ENCODE measurements around the gene KASH5.

The KASH5 gene

GRCh38 chr19:49391581-49392399 lies 3.7 kb downstream of the KASH5 start:
- no peak for DNase-seq (ENCODE audit: low read depth)
- H3K4me3 ChIP-seq (ENCODE audit: low read depth, low read length), result no peak overlapping the region

GRCh38 chr19:49393881-49394280 lies 5.8 kb downstream of the KASH5 start:
- no peak for DNase-seq (ENCODE audit: low read depth)

GRCh38 chr19:49395581-49396407 lies 7.7 kb downstream of the KASH5 start:
- no peak overlapping the region for H3K4me3 ChIP-seq (ENCODE audit: low read depth, low read length)
- DNase-seq (ENCODE audit: low read depth), result no peak

More at GRCh38 chr19:49393881-49394280, 5.8 kb downstream of the KASH5 start:
- H3K4me3 ChIP-seq (ENCODE audit: low read depth, low read length), result no peak overlapping the region

GRCh38 chr19:49396738-49397505 lies 8.9 kb downstream of the KASH5 start:
- H3K4me3 ChIP-seq (ENCODE audit: low read depth, low read length), result no peak overlapping the region

GRCh38 chr19:49398001-49398615 lies 10.1 kb downstream of the KASH5 start:
- H3K4me3 ChIP-seq (ENCODE audit: low read depth, low read length), result no peak overlapping the region
- DNase-seq (ENCODE audit: low read depth), result no peak

More at GRCh38 chr19:49396738-49397505, 8.9 kb downstream of the KASH5 start:
- no peak for DNase-seq (ENCODE audit: low read depth)

GRCh38 chr19:49398931-49399330 lies 10.9 kb downstream of the KASH5 start:
- no peak for DNase-seq (ENCODE audit: low read depth)
- no peak overlapping the region for H3K4me3 ChIP-seq (ENCODE audit: low read depth, low read length)

GRCh38 chr19:49400029-49400428 lies 12.0 kb downstream of the KASH5 start:
- no peak for DNase-seq (ENCODE audit: low read depth)

GRCh38 chr19:49403404-49404187 lies 15.5 kb downstream of the KASH5 start:
- H3K4me3 ChIP-seq (ENCODE audit: low read depth, low read length), result no peak overlapping the region
- peak; percentile 23 for DNase-seq (ENCODE audit: low read depth)

More at GRCh38 chr19:49400029-49400428, 12.0 kb downstream of the KASH5 start:
- H3K4me3 ChIP-seq (ENCODE audit: low read depth, low read length), result no peak overlapping the region

GRCh38 chr19:49407079-49407478 lies 19.0 kb downstream of the KASH5 start:
- no peak for DNase-seq (ENCODE audit: low read depth)
- H3K4me3 ChIP-seq (ENCODE audit: low read depth, low read length), result no peak overlapping the region

- H3K4me3 ChIP-seq (ENCODE audit: low read depth, low read length), result no peak overlapping the region
- DNase-seq (ENCODE audit: low read depth), result no peak
Observed at GRCh38 chr19:49407482-49408015, 19.5 kb downstream of the KASH5 start.

- no peak for DNase-seq (ENCODE audit: low read depth)
Observed at GRCh38 chr19:49408816-49409440, 20.9 kb downstream of the KASH5 start.

GRCh38 chr19:49409441-49410029 lies 21.5 kb downstream of the KASH5 start:
- no peak for DNase-seq (ENCODE audit: low read depth)

More at GRCh38 chr19:49408816-49409440, 20.9 kb downstream of the KASH5 start:
- no peak overlapping the region for H3K4me3 ChIP-seq (ENCODE audit: low read depth, low read length)

GRCh38 chr19:49411681-49412326 lies 23.8 kb downstream of the KASH5 start:
- DNase-seq (ENCODE audit: low read depth), result no peak
- H3K4me3 ChIP-seq (ENCODE audit: low read depth, low read length), result no peak overlapping the region

More at GRCh38 chr19:49409441-49410029, 21.5 kb downstream of the KASH5 start:
- H3K4me3 ChIP-seq (ENCODE audit: low read depth, low read length), result no peak overlapping the region

GRCh38 chr19:49413348-49413747 lies 25.3 kb downstream of the KASH5 start:
- no peak for DNase-seq (ENCODE audit: low read depth)
- no peak overlapping the region for H3K4me3 ChIP-seq (ENCODE audit: low read depth, low read length)

- no peak for DNase-seq (ENCODE audit: low read depth)
- H3K4me3 ChIP-seq (ENCODE audit: low read depth, low read length), result no peak overlapping the region
Observed at GRCh38 chr19:49414256-49414655, 26.2 kb downstream of the KASH5 start.

GRCh38 chr19:49415102-49415809 lies 27.2 kb downstream of the KASH5 start:
- DNase-seq (ENCODE audit: low read depth), result peak; percentile 28
- H3K4me3 ChIP-seq (ENCODE audit: low read depth, low read length), result no peak overlapping the region
